ENCODE data around the gene BRPF3.

BRPF3 gene

DNA sequence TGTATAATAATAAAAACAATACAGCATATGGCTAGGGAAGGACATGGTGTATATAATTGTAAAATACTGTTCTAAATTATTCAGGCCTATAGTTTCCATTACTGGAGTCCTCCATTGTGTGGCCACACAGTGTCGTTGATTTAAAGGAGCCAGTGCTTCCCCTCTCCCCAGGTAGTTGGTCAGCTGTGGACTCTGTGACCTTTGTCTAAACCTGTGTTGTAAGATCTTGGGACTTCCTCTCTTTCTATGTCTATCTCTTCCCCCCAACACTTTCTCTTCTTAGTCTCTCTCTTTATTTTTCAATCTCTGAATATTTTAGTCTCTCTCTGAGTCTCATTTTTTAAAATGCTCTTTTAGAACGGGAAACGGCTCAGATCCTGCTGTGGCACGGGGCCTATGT is 35.6 kb downstream of the BRPF3 start:
- no peak overlapping the region for H3K4me3 ChIP-seq (ENCODE audit: control insufficient read depth, low read depth, low read length)
- no peak for TF ChIP-seq CTCF (IDR thresholded peaks at IDR 0.05; ENCODE audit: control insufficient read depth, insufficient read depth, low read depth, low read length, missing control alignments)

GRCh38 chr6:36235309-36235708 is 38.8 kb downstream of the BRPF3 start:
- no peak overlapping the region for H3K4me3 ChIP-seq (ENCODE audit: control insufficient read depth, low read depth, low read length)
- no peak for DNase-seq (ENCODE audit: low read depth)
- TF ChIP-seq CTCF (IDR thresholded peaks at IDR 0.05; ENCODE audit: control insufficient read depth, insufficient read depth, low read depth, low read length, missing control alignments), result no peak

More for the DNA sequence above, 35.6 kb downstream of the BRPF3 start:
- no peak for DNase-seq (ENCODE audit: low read depth)

GRCh38 chr6:36235862-36236261 is 39.3 kb downstream of the BRPF3 start:
- TF ChIP-seq CTCF (IDR thresholded peaks at IDR 0.05; ENCODE audit: control insufficient read depth, insufficient read depth, low read depth, low read length, missing control alignments), result no peak
- no peak overlapping the region for H3K4me3 ChIP-seq (ENCODE audit: control insufficient read depth, low read depth, low read length)
- no peak for DNase-seq (ENCODE audit: low read depth)

GRCh38 chr6:36239774-36240173 is 43.2 kb downstream of the BRPF3 start:
- no peak for TF ChIP-seq CTCF (IDR thresholded peaks at IDR 0.05; ENCODE audit: control insufficient read depth, insufficient read depth, low read depth, low read length, missing control alignments)
- no peak for DNase-seq (ENCODE audit: low read depth)
- no peak overlapping the region for H3K4me3 ChIP-seq (ENCODE audit: control insufficient read depth, low read depth, low read length)

- H3K4me3 ChIP-seq (ENCODE audit: control insufficient read depth, low read depth, low read length), result no peak overlapping the region
- no peak for DNase-seq (ENCODE audit: low read depth)
- no peak for TF ChIP-seq CTCF (IDR thresholded peaks at IDR 0.05; ENCODE audit: control insufficient read depth, insufficient read depth, low read depth, low read length, missing control alignments)
These were observed 45.2 kb downstream of the BRPF3 start for GRCh38 chr6:36241728-36242127.

- no peak overlapping the region for H3K4me3 ChIP-seq (ENCODE audit: control insufficient read depth, low read depth, low read length)
- no peak for DNase-seq (ENCODE audit: low read depth)
- no peak for TF ChIP-seq CTCF (IDR thresholded peaks at IDR 0.05; ENCODE audit: control insufficient read depth, insufficient read depth, low read depth, low read length, missing control alignments)
These were observed 45.6 kb downstream of the BRPF3 start for GRCh38 chr6:36242161-36242560.

DNA sequence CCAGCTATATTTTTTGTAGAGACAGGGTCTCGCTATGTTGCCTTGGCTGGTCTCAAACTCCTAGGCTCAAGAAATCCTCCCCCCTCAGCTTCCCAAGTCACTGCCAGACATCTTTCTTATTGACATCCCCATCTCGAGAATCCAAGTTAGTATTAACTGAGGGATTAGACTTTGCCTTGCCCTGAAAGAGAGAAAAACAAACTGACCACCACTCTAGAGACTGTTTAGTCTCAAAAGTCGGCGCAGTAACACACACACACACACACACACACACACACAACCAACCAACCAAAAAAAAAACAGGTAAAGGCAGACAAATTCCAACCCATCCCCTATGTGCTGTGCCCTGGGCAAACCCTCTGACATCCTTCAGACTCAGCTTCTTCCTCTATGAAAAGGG is 46.1 kb downstream of the BRPF3 start:
- TF ChIP-seq CTCF (IDR thresholded peaks at IDR 0.05; ENCODE audit: control insufficient read depth, insufficient read depth, low read depth, low read length, missing control alignments), result no peak

More for the DNA sequence above, 46.1 kb downstream of the BRPF3 start:
- DNase-seq (ENCODE audit: low read depth), result no peak
- no peak overlapping the region for H3K4me3 ChIP-seq (ENCODE audit: control insufficient read depth, low read depth, low read length)
